MM.1S (cell line): ENCODE results near the gene PTPN13.

ENCODE experiments used
- DNase-seq: peaks from one replicate; pipeline ENCODE4 v3.0.0-alpha.2; 2015
- H2AFZ ChIP-seq: fragments of 300-600 bp; sonication (generic); 2 replicates; pipeline ENCODE4 v1.6.0; 2016; ENCODE audit warnings: antibody characterized with exemption, low read length
- H3F3A ChIP-seq: fragments of 300-600 bp; sonication (generic); 2 replicates; pipeline ENCODE4 v1.6.1; 2016; ENCODE audit warnings: mild to moderate bottlenecking, antibody characterized with exemption, low read length, moderate library complexity, mixed read lengths; ENCODE audit not compliant: insufficient read depth
- H3K27ac ChIP-seq: fragments of 300-600 bp; sonication (generic); 2 replicates; pipeline ENCODE4 v1.5.1; 2016; ENCODE audit warnings: mild to moderate bottlenecking, low read length
- H3K27me3 ChIP-seq: fragments of 300-600 bp; sonication (generic); replicated peaks from 2 replicates; pipeline ENCODE4 v1.6.0; 2016; ENCODE audit warnings: low read length; ENCODE audit not compliant: insufficient read depth
- H3K36me3 ChIP-seq: fragments of 300-600 bp; sonication (generic); replicated peaks from 2 replicates; pipeline ENCODE4 v1.6.1; 2016; ENCODE audit warnings: mild to moderate bottlenecking, low read length, mixed read lengths; ENCODE audit not compliant: insufficient read depth
- H3K4me1 ChIP-seq: fragments of 300-600 bp; sonication (generic); 2 replicates; pipeline ENCODE4 v1.6.1; 2016; ENCODE audit warnings: low read length, mixed read lengths
- H3K4me2 ChIP-seq: fragments of 300-600 bp; sonication (generic); 2 replicates; pipeline ENCODE4 v1.6.0; 2016; ENCODE audit warnings: low read depth, low read length
- H3K4me3 ChIP-seq: fragments of 300-600 bp; sonication (generic); 2 replicates; pipeline ENCODE4 v1.5.1; 2016; ENCODE audit warnings: low read length, mixed read lengths
- H3K79me2 ChIP-seq: fragments of 300-600 bp; sonication (generic); 2 replicates; pipeline ENCODE4 v1.6.1; 2016; ENCODE audit warnings: mixed run types, low read length, mixed read lengths
- H3K9ac ChIP-seq: fragments of 300-600 bp; sonication (generic); 2 replicates; pipeline ENCODE4 v1.6.1; 2016; ENCODE audit warnings: low read length, mixed read lengths
- H3K9me2 ChIP-seq: fragments of 300-600 bp; sonication (generic); replicated peaks from 2 replicates; pipeline ENCODE4 v1.6.1; 2016; ENCODE audit warnings: mild to moderate bottlenecking, low read length, mixed read lengths; ENCODE audit not compliant: insufficient read depth
- H3K9me3 ChIP-seq: fragments of 300-600 bp; sonication (generic); replicated peaks from 2 replicates; pipeline ENCODE4 v1.6.1; 2016; ENCODE audit warnings: mild to moderate bottlenecking, low read length, mixed read lengths; ENCODE audit not compliant: insufficient read depth
- H4K20me1 ChIP-seq: fragments of 300-600 bp; sonication (generic); 2 replicates; pipeline ENCODE4 v1.6.1; 2016; ENCODE audit warnings: mild to moderate bottlenecking, low read length, moderate library complexity, mixed read lengths; ENCODE audit not compliant: insufficient read depth
- CTCF ChIP-seq: fragments of 300-600 bp; sonication (generic); IDR thresholded peaks from 2 replicates; pipeline ENCODE4 v1.5.1; 2016; ENCODE audit warnings: antibody characterized with exemption, low read length, mixed read lengths
- EZH2 ChIP-seq: fragments of 300-600 bp; sonication (generic); optimal IDR thresholded peaks from 2 replicates; pipeline ENCODE3; 2017; ENCODE audit warnings: low read depth, mild to moderate bottlenecking, antibody characterized with exemption, low read length, mixed read lengths
- EZH2phosphoT487 ChIP-seq: fragments of 300-600 bp; sonication (generic); IDR thresholded peaks from 2 replicates; pipeline ENCODE4 v1.6.1; 2018; ENCODE audit warnings: antibody characterized with exemption, low read length

Gene PTPN13

GRCh38 chr4:86600007-86600653 is 6.0 kb downstream of the PTPN13 start:
- Histone ChIP-seq H3K9ac (no peak overlapping the region), H3K27ac (no peak overlapping the region), H3K27me3 (no peaks in the 10 kb centered on the region), H3K36me3 (no peaks in the 10 kb centered on the region), H3K4me1 (0 out of 2 replicates have a peak, but pooled peaks cover 4% of the 10 kb centered on the region), H3K9me2 (no peaks in the 10 kb centered on the region), H2AFZ (no peak overlapping the region), H4K20me1 (no peaks in the 10 kb centered on the region), H3F3A (0 out of 2 replicates have a peak, but pooled peaks cover 2% of the 10 kb centered on the region), H3K79me2 (no peaks in the 10 kb centered on the region), H3K9me3 (no peaks in the 10 kb centered on the region), H3K4me2 (no peak overlapping the region), H3K4me3 (no peak overlapping the region)
- DNase-seq: no peak
- TF ChIP-seq EZH2 (no peak), CTCF (no peak), EZH2phosphoT487 (no peak)

GRCh38 chr4:86603311-86603885 is 9.3 kb downstream of the PTPN13 start:
- no peak overlapping the region for H3K4me3 ChIP-seq
- H3K79me2 ChIP-seq: no peaks in the 10 kb centered on the region
- H3K9ac ChIP-seq: no peak overlapping the region
- no peaks in the 10 kb centered on the region for H3F3A ChIP-seq
- H3K9me2 ChIP-seq: no peaks in the 10 kb centered on the region
- no peak overlapping the region for H3K4me2 ChIP-seq
- no peaks in the 10 kb centered on the region for H3K27me3 ChIP-seq
- no peak for DNase-seq
- H2AFZ ChIP-seq: no peak overlapping the region
- no peak for TF ChIP-seq EZH2phosphoT487
- no peak for TF ChIP-seq EZH2
- no peak for TF ChIP-seq CTCF
- H4K20me1 ChIP-seq: no peaks in the 10 kb centered on the region
- H3K4me1 ChIP-seq: no peaks in the 10 kb centered on the region
- no peaks in the 10 kb centered on the region for H3K9me3 ChIP-seq
- H3K27ac ChIP-seq: no peak overlapping the region
- no peaks in the 10 kb centered on the region for H3K36me3 ChIP-seq

- Histone ChIP-seq H3K4me3 (no peak overlapping the region), H3K9ac (no peak overlapping the region), H3K4me2 (no peak overlapping the region), H2AFZ (no peak overlapping the region), H3K27me3 (no peaks in the 10 kb centered on the region), H4K20me1 (no peaks in the 10 kb centered on the region), H3K27ac (no peak overlapping the region), H3K79me2 (no peaks in the 10 kb centered on the region), H3F3A (no peaks in the 10 kb centered on the region), H3K9me2 (no peaks in the 10 kb centered on the region), H3K9me3 (no peaks in the 10 kb centered on the region), H3K36me3 (no peaks in the 10 kb centered on the region), H3K4me1 (no peaks in the 10 kb centered on the region)
- no peak for DNase-seq
- no peak for TF ChIP-seq CTCF
- TF ChIP-seq EZH2: no peak
- no peak for TF ChIP-seq EZH2phosphoT487
Measured at GRCh38 chr4:86606809-86607208, 12.7 kb downstream of the PTPN13 start.
